HG03378 (cell line): Measurements from ENCODE around the gene NCS1.
A peak's percentile ranks its signal among the peaks of the same experiment; 100 is the strongest.

ENCODE experiments used
- ATAC-seq: cut with Tn5 transposase; IDR thresholded peaks from one replicate; pipeline ENCODE4 v1.9.1; 2021; ENCODE audit warnings: mild to moderate bottlenecking, moderate library complexity; ENCODE audit not compliant: unreplicated experiment

Gene NCS1

DNA sequence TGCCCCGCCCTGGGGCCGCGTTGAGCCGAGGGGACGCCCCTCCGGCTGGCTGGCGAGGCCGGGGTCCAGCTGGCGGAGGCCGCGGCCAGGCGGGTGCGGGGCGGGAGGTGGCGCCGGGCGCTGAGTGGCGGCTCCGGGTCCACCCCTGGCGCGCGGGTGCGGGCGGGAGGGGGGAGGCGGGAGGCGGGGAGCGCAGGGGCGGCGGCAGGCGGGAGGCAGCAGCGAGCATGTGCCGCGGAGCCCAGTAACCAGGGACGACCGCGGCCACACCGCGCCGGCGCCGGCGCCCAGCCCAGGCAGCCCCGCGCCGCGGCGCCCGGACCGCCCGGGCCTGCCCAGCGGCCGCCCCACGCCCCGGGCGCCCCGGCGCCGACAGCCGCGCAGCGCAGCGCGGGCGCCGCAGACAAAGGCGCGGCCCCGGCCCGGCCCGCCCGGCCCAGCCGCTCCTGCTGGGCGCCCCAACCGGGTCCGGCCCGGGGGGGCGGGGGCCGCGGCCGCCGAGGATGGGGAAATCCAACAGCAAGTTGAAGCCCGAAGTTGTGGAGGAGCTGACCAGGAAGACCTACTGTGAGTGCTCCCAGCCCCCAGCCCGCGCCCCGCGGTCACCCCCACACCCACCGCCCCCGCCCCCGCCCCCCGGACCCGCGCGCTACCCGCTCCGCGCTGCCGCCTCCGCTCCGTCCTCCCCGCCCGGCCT lies at the start of gene NCS1:
Gene NCS1 (plus strand): TSS at position 244 of the 697 bp plus-strand sequence. CDS start 260 bp downstream, at position 504.
- ATAC-seq: no peak

DNA sequence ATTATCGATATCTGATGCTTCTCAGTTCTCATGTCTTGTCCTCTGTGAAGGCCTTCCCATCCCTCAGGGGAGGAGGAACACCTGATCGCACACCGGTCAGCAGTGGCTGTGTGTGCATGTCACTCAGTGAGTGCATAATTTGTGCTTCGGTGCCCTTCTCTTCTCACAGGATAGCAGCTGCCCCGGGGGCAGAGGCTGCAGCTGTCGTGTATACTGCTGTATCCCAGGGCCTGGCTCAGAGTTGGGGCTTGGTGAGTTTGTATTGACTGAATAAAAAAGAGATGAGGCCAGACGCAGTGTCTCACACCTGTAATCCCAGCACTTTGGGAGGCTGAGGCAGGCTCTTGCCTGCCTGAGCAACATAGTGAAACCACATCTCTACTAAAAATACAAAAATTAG lies 49.7 kb upstream of the NCS1 start:
- no peak for ATAC-seq

GRCh38 chr9:130124085-130124860 lies 47.9 kb upstream of the NCS1 start:
- no peak for ATAC-seq

GRCh38 chr9:130126721-130127433 lies 45.3 kb upstream of the NCS1 start:
- no peak for ATAC-seq

- ATAC-seq: peak; percentile 45
These were observed 44.0 kb upstream of the NCS1 start for GRCh38 chr9:130128251-130128650.

DNA sequence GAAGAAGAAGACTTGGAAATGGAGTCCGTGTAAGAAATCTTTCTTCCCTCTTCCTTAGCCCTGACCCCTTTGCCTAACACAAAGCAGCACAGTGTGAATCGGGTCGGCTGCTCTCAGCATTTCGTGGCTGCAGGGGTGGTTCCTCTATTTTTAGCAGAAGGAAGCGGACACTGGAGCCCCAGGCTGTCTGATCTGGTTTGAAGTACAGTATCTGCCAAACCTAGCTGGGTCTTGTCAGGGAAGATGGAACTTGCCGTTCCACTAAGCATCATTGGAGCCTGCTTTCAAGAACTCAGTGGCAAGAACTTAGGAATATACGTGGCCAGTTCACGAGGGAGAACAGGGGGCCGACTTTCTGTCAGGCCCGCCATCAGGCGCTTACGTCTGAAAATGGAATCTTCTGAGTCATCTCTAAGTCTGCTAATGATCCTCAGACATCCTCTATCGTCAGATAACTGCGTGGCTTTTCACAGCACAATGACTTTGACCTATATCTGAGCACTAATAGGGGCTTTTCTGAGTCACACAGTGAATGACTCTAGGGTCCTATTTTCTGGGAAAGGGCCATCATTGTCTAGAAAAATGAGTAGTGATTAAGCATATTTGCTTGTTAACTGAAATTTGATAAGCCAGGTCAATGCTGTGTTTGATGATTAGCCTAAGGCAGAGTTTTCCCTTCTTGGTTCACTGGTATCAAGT lies 43.3 kb upstream of the NCS1 start:
- peak; percentile 69 for ATAC-seq

- ATAC-seq: no peak
These were observed 42.7 kb upstream of the NCS1 start for GRCh38 chr9:130129432-130130061.

DNA sequence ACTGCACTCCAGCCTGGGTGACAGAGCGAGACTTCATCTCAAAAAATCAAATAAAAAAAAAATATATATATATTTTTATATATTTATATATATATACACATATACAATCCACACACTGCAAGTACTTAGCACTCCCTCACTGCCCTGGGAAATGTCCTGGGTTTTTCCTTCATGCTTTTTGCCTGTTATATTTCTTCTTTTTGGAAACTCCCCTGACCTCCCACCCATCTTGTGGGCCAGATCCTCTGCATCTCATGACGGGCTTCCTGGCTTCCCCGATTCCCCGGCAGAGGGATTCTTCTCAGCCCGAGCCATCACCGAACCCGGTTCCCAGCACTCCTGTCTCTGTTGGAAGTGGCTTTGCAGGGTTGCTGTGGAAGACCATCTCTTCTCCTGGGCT lies 39.5 kb upstream of the NCS1 start:
- no peak for ATAC-seq

GRCh38 chr9:130137081-130137640 lies 35.0 kb upstream of the NCS1 start:
- ATAC-seq: no peak

GRCh38 chr9:130137641-130138081 lies 34.5 kb upstream of the NCS1 start:
- ATAC-seq: no peak

- ATAC-seq: no peak
These were observed 34.0 kb upstream of the NCS1 start for GRCh38 chr9:130138171-130138653.

- ATAC-seq: no peak
These were observed 33.4 kb upstream of the NCS1 start for GRCh38 chr9:130138791-130139190.

GRCh38 chr9:130139251-130139650 lies 33.0 kb upstream of the NCS1 start:
- ATAC-seq: no peak

GRCh38 chr9:130140706-130141105 lies 31.5 kb upstream of the NCS1 start:
- no peak for ATAC-seq

- ATAC-seq: no peak
These were observed 30.1 kb upstream of the NCS1 start for GRCh38 chr9:130142056-130142455.

- ATAC-seq: no peak
These were observed 29.6 kb upstream of the NCS1 start for GRCh38 chr9:130142641-130143040.

DNA sequence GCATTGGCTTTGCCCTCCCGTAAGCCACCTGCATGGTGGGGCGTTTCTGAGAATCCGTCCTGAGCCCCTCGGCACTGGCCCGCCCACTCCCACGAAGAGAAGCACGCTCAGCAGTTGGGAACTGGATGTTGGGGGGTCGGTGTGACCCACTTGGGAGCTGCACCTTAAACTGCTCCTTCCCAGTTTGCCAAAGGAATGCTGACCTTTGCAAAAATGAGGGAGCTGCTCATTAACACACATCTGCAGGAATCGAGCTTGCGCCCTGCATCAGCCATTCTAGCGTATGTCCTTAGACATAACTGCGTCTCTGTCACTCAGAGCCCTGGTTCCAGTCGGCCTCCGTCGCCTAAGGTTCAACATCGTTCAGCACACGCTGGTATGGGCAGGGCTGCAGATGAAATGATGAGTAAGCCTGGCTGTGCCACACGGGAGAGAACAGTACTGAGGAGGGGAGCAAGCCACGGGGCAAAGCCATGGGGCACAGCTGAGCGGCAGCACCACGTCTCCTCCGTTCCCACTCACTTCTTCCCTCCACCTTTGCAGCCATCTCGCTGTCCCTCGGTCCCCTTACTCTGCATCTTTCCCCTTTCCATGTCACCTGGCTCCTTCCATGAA lies 28.8 kb upstream of the NCS1 start:
- ATAC-seq: no peak

GRCh38 chr9:130143958-130144366 lies 28.2 kb upstream of the NCS1 start:
- no peak for ATAC-seq

DNA sequence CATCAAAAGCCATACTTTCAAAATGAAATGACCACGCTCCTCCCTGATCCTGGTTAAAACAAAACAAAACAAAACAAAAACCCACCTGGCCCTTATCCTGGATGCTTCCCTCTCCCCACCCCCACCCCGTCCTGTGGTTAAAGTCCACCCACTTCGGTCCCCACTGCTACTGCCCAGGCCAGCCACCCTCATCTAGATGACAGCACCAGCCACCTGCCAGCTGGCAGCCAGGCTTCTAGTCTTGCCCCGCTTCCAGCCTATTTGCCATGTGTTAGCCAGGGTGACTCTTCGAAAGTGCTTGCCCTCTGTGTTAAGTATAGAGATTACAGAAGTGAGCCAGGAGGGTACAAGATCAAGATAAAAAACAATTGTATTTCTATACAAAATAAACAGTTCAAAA lies 27.5 kb upstream of the NCS1 start:
- no peak for ATAC-seq

GRCh38 chr9:130145658-130146057 lies 26.5 kb upstream of the NCS1 start:
- no peak for ATAC-seq
